Type B pancreatic cell (in vitro differentiated cells): Measurements from ENCODE around the gene NEDD4L. TPM values are rescaled to one million over a fixed set of nuclear protein-coding genes. Genes with fewer than 3 reads are reported as not detected.
A peak's percentile ranks its signal among the peaks of the same experiment; 100 is the strongest.

Experiments
- DNase-seq: peaks from one replicate; pipeline ENCODE4 v3.0.0; 2021; ENCODE audit warnings: mixed read lengths; ENCODE audit not compliant: unreplicated experiment; ENCODE audit errors: extremely low spot score
- H3K27ac Mint-ChIP-seq: 2 replicates; pipeline ENCODE4 v1.8.0; 2021; ENCODE audit warnings: mild to moderate bottlenecking, mixed read lengths
- H3K27me3 Mint-ChIP-seq: 2 replicates; pipeline ENCODE4 v1.8.0; 2021; ENCODE audit warnings: mixed read lengths
- H3K36me3 Mint-ChIP-seq: 2 replicates; pipeline ENCODE4 v1.8.0; 2021; ENCODE audit warnings: mixed read lengths
- H3K4me1 Mint-ChIP-seq: one replicate; pipeline ENCODE4 v1.8.0; 2021; ENCODE audit warnings: mixed read lengths; ENCODE audit not compliant: unreplicated experiment
- H3K4me3 Mint-ChIP-seq: 2 replicates; pipeline ENCODE4 v1.8.0; 2021; ENCODE audit warnings: mild to moderate bottlenecking, mixed read lengths
- H3K9me3 Mint-ChIP-seq: 2 replicates; pipeline ENCODE4 v1.8.0; 2021; ENCODE audit warnings: mixed read lengths
- total RNA-seq: library from RNA; stranded (reverse); gene quantifications from 2 replicates; pipeline ENCODE4 v1.2.1, GENCODE V29; 2021; ENCODE audit warnings: low replicate concordance
- TF ChIP-seq, protein P1 (sequence below): fragments of 200-600 bp; sonication (generic); conservative IDR thresholded peaks from 2 replicates; pipeline ENCODE4 v1.5.0; 2021; ENCODE audit warnings: antibody characterized with exemption, mild to moderate bottlenecking

Gene NEDD4L
- total RNA-seq, 1 donor from 2014 or later: 84.7 TPM

DNA sequence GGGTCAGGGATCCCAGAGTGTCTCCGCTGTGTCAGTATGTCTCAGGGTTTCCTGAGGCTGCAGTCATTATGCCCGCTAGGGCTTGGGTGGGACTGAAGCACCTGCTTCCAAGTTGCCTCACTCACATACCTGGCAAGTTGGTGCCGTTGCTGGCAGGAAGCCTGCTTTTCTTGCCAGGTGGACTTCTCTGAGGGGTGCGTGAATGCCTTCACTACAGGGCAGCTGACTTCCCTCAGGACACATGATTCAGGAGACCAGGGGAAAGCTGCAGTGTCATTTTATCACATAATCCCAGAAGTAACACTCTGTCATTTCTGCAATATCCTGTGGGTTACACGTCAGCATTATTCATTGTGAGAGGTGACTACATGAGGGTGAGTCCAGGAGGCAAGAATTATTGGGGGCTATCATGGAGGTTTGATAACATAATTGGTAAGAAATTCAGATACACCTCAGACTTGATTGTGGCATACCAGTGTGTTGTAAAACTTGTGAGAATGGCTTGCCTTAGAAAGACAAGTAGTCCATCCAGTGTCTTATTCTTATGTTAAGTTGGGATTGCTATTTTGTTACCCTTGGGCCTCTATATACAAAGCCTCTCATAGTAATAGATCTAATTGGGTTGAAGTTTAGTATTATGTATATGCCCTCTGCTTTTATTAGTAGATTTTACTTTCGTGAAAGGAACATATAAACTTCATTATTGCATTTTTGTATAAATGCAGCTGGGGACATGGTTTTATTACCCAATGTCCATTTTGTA, 44.1 kb downstream of the NEDD4L start:
- peak overlapping the region; percentile 88 for H3K27ac Mint-ChIP-seq
- H3K4me3 Mint-ChIP-seq: peak overlapping the region; percentile 56
- TF ChIP-seq, protein P1, sequence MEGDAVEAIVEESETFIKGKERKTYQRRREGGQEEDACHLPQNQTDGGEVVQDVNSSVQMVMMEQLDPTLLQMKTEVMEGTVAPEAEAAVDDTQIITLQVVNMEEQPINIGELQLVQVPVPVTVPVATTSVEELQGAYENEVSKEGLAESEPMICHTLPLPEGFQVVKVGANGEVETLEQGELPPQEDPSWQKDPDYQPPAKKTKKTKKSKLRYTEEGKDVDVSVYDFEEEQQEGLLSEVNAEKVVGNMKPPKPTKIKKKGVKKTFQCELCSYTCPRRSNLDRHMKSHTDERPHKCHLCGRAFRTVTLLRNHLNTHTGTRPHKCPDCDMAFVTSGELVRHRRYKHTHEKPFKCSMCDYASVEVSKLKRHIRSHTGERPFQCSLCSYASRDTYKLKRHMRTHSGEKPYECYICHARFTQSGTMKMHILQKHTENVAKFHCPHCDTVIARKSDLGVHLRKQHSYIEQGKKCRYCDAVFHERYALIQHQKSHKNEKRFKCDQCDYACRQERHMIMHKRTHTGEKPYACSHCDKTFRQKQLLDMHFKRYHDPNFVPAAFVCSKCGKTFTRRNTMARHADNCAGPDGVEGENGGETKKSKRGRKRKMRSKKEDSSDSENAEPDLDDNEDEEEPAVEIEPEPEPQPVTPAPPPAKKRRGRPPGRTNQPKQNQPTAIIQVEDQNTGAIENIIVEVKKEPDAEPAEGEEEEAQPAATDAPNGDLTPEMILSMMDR: no peak
- no peaks in the 10 kb centered on the region for H3K27me3 Mint-ChIP-seq
- peaks cover 17% of the 10 kb centered on the region for H3K36me3 Mint-ChIP-seq
- H3K4me1 Mint-ChIP-seq: peaks cover 17% of the 10 kb centered on the region
- H3K9me3 Mint-ChIP-seq: peaks cover 17% of the 10 kb centered on the region
- DNase-seq: no peak

DNA sequence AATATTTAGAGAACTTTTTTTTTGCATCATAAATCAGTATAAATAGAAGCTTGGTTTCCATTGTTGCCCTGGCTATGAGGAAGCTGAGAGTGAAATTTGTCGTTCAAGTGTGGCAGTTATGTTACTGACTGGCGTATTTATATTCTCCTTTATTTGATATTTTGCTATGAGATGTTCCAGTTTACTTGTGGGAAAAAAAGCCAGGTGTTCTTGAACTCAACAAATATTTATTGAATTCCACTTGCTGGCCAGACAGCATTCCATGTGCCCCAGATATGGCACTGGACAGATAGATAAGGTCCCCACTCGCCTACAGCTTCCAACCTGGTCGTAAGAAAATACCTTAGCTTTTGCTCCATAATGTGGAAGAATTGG, 44.7 kb downstream of the NEDD4L start:
- H3K27ac Mint-ChIP-seq: peak overlapping the region; percentile 88
- no peak overlapping the region for H3K4me3 Mint-ChIP-seq
- H3K4me1 Mint-ChIP-seq: peaks cover 17% of the 10 kb centered on the region
- H3K27me3 Mint-ChIP-seq: no peaks in the 10 kb centered on the region
- peaks cover 19% of the 10 kb centered on the region for H3K36me3 Mint-ChIP-seq
- TF ChIP-seq, protein P1: no peak
- H3K9me3 Mint-ChIP-seq: peaks cover 17% of the 10 kb centered on the region
- no peak for DNase-seq

DNA sequence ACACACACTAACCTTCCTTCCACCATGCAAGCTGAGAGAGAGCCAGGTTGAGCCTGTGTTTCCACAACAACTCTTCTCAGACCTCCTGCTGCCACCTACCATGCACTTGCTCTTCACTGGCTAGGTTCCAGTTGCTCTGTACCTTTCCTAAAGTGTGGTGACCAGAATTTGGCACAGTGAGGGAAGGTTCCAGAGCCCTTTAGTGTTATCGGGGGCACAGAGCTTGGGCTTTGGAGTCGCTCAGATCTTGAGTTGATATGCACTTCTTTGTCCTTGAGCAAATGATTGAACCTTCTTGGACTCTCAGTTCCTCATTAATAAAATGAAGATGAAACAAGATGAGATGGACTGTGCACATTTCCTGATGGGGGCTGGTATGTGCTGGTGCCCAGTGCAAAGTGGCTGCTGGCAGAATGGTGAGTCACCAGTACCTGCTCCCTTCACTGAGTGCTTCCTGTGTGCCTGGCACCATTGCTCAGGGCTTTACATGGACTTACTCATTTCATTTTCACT, 47.1 kb downstream of the NEDD4L start:
- H3K36me3 Mint-ChIP-seq: peaks cover 19% of the 10 kb centered on the region

DNA sequence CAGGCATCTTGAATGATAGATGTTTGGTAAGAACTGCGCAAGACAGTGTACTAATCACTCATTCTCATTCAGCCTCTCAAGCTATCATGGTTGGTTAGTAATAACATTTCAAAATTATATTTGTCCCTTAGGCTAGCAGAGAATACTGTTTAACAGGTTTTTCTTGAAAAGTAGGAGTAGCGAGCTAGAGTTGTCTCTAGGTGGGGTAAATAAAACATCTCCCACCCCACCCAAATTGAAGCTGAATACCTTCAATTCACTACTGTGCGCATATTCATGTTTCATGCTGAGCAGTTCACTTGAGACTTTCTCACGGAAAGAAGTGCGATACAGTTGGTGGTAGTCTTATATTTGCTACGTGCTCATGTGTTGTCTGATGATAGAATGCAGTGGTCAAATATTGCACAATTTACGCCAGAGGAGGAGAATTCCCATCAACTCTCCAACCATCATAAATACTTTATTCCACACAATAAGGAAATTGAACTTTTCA, 49.3 kb downstream of the NEDD4L start:
- H3K4me1 Mint-ChIP-seq: peaks cover 36% of the 10 kb centered on the region
- H3K27me3 Mint-ChIP-seq: no peaks in the 10 kb centered on the region
- peaks cover 4% of the 10 kb centered on the region for H3K9me3 Mint-ChIP-seq
- H3K27ac Mint-ChIP-seq: peak overlapping the region; percentile 96
- H3K36me3 Mint-ChIP-seq: peaks cover 12% of the 10 kb centered on the region
- TF ChIP-seq, protein P1: no peak
- H3K4me3 Mint-ChIP-seq: peak overlapping the region; percentile 81
- DNase-seq: no peak

More for the DNA sequence above, 47.1 kb downstream of the NEDD4L start:
- Mint-ChIP-seq H3K27me3 (no peaks in the 10 kb centered on the region), H3K4me1 (peaks cover 26% of the 10 kb centered on the region), H3K27ac (peak overlapping the region; percentile 1), H3K4me3 (peak overlapping the region; percentile 23), H3K9me3 (peaks cover 19% of the 10 kb centered on the region)
- no peak for DNase-seq
- TF ChIP-seq, protein P1: no peak

DNA sequence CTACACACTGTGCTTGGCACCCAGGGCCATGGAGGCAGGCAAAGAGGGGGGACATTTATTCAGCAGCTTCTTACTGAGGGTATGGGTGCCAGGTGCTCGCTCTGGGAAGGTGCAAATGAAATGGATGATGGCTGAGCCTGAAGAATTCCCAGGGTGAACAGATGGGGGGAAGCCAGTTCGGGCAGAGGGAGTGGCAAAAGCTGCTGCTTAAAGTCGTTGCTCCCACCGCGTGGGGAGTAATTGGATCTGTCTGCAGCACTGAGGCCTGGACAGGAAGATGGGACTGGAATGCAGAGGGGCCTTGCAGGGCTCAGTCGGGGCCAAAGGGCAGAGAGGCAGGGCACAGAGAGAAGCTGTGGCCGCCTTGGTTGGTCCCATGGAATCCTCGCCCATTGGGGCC, 51.2 kb downstream of the NEDD4L start:
- TF ChIP-seq, protein P1: no peak
- DNase-seq: no peak
- peaks cover 4% of the 10 kb centered on the region for H3K9me3 Mint-ChIP-seq
- H3K4me1 Mint-ChIP-seq: peaks cover 51% of the 10 kb centered on the region
- H3K36me3 Mint-ChIP-seq: peaks cover 9% of the 10 kb centered on the region
- peak overlapping the region; percentile 78 for H3K27ac Mint-ChIP-seq
- H3K4me3 Mint-ChIP-seq: peak overlapping the region; percentile 67
- no peaks in the 10 kb centered on the region for H3K27me3 Mint-ChIP-seq
